ENCODE results near the gene OASL. TPM values are rescaled to one million over a fixed set of nuclear protein-coding genes. Genes with fewer than 3 reads are reported as not detected.
A peak's percentile ranks its signal among the peaks of the same experiment; 100 is the strongest.
"Not testable (repeated sequence)": the region's sequence is repeated elsewhere in the genome, so short reads cannot be mapped to it uniquely, and the experiment has no call there.

OASL gene
- total RNA-seq, 1 donor from 2014 or later: 0.19 TPM

DNA sequence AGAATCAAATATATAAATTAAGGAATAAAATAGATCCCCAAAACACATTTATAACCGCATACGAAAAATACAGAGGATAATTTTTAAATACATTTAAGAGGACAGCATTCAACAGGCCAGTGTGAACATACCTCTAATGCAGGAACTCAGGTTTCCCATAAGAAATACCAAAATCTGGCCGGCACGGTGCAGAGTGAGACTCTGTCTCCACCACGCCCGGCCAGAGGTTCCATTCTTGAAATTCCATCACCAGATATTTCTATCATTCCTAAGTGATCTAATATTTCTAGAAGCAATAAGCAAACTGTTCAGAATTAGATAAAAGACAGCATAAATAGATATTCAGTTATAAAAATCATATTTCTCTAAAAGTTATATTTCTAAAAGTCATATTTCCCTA lies 30.2 kb upstream of the OASL start:
- DNase-seq (ENCODE audit: extremely low spot score, unreplicated experiment): no peak
- H3K4me3 Mint-ChIP-seq: no peak overlapping the region
- no peaks in the 10 kb centered on the region for H3K4me1 Mint-ChIP-seq (ENCODE audit: unreplicated experiment)
- H3K27me3 Mint-ChIP-seq: no peaks in the 10 kb centered on the region
- no peaks in the 10 kb centered on the region for H3K36me3 Mint-ChIP-seq
- TF ChIP-seq CTCF (conservative IDR thresholded peaks at IDR 0.05): no peak
- H3K27ac Mint-ChIP-seq: no peak overlapping the region
- H3K9me3 Mint-ChIP-seq: peaks cover 8% of the 10 kb centered on the region

DNA sequence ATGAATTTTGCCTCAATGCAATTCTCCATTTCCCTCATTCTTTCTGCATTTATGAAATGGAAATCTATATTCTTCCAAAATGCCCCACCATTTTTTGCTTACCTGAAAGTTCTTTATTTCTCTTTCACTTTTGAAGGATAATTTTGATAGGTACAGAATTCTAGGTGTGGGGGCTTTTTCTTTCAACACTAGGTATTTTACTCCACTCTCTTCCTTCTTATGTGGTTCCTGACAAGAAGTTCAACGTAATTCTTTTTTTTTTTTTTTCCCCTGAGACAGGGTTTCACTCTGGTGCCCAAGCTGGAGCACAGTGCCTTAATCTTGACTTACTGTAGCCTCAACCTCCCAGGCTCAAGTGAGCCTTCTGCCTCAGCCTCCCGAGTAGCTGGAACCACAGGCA lies 26.3 kb upstream of the OASL start:
- Mint-ChIP-seq H3K4me1 (ENCODE audit: unreplicated experiment) (no peaks in the 10 kb centered on the region), H3K4me3 (no peak overlapping the region), H3K9me3 (no peaks in the 10 kb centered on the region), H3K27ac (no peak overlapping the region), H3K36me3 (no peaks in the 10 kb centered on the region), H3K27me3 (no peaks in the 10 kb centered on the region)
- TF ChIP-seq CTCF (conservative IDR thresholded peaks at IDR 0.05): no peak
- DNase-seq (ENCODE audit: extremely low spot score, unreplicated experiment): peak; percentile 18

GRCh38 chr12:121064586-121064985 lies 25.5 kb upstream of the OASL start:
- DNase-seq (ENCODE audit: extremely low spot score, unreplicated experiment): peak; percentile 36
- not testable (repeated sequence) for H3K9me3 Mint-ChIP-seq; H3K27ac Mint-ChIP-seq; H3K27me3 Mint-ChIP-seq; H3K4me3 Mint-ChIP-seq; H3K36me3 Mint-ChIP-seq; H3K4me1 Mint-ChIP-seq (ENCODE audit: unreplicated experiment)

DNA sequence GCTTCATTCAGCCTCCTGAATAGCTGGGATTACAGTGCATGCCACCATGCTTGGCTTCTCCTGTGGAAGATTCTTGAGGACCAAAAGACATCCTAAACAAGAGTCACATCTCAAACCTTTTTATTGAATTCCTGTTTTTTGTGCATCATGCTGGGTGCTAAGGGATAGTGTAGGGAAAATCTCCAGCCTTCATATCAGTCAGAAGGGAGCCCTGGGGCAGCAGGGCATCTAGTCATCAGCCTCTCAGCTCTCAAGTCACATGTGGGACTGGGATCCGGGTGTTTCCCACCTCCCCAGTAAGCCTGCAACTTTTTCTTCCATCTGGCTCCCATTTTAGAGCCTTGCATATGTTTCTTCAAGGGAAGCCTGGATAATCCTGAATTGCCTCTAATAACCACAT lies 25.1 kb upstream of the OASL start:
- no peak for DNase-seq (ENCODE audit: extremely low spot score, unreplicated experiment)
- Mint-ChIP-seq H3K4me3 (no peak overlapping the region), H3K36me3 (no peaks in the 10 kb centered on the region), H3K27me3 (no peaks in the 10 kb centered on the region), H3K9me3 (no peaks in the 10 kb centered on the region), H3K27ac (no peak overlapping the region), H3K4me1 (ENCODE audit: unreplicated experiment) (no peaks in the 10 kb centered on the region)
- TF ChIP-seq CTCF (conservative IDR thresholded peaks at IDR 0.05): no peak

- Mint-ChIP-seq H3K36me3 (no peaks in the 10 kb centered on the region), H3K27me3 (no peaks in the 10 kb centered on the region), H3K4me3 (no peak overlapping the region), H3K9me3 (no peaks in the 10 kb centered on the region), H3K4me1 (ENCODE audit: unreplicated experiment) (no peaks in the 10 kb centered on the region), H3K27ac (no peak overlapping the region)
- peak; percentile 10 for DNase-seq (ENCODE audit: extremely low spot score, unreplicated experiment)
- TF ChIP-seq CTCF (conservative IDR thresholded peaks at IDR 0.05): no peak
Observed at GRCh38 chr12:121062391-121063045, 23.5 kb upstream of the OASL start.

DNA sequence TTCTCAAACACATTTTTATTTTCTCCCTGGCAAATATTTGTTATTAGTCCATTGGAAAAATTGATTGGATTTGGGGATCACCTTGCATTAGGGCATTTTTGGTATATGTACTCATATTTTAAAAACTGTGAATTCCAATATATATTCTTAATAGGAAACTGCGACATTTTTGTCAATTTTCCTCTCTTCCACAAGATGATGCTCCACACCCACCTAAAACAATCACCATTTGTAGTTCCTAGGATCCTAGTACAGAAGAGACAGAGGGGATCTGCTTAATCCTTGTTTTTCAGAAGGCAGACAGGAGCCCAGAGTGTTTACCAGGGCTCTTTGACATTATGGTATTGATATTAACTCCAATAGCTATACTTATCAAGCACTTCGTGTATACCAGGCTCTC lies 22.8 kb upstream of the OASL start:
- DNase-seq (ENCODE audit: extremely low spot score, unreplicated experiment): no peak
- H3K4me3 Mint-ChIP-seq: no peak overlapping the region

More for the DNA sequence above, 22.8 kb upstream of the OASL start:
- H3K9me3 Mint-ChIP-seq: no peaks in the 10 kb centered on the region
- no peaks in the 10 kb centered on the region for H3K36me3 Mint-ChIP-seq
- H3K27me3 Mint-ChIP-seq: peaks cover 4% of the 10 kb centered on the region
- TF ChIP-seq CTCF (conservative IDR thresholded peaks at IDR 0.05): peak; percentile 37
- no peaks in the 10 kb centered on the region for H3K4me1 Mint-ChIP-seq (ENCODE audit: unreplicated experiment)
- no peak overlapping the region for H3K27ac Mint-ChIP-seq

Measured in type B pancreatic cell (in vitro differentiated cells).